GM18526 (cell line): Measurements from ENCODE around the gene AP3B1.

ENCODE experiments used
- POLR2A ChIP-seq: IDR thresholded peaks from 3 replicates; pipeline ENCODE4 v1.6.1; 2011; ENCODE audit not compliant: insufficient read length; ENCODE audit errors: extremely low read depth

The AP3B1 gene

GRCh38 chr5:78237911-78238310 lies 56.6 kb downstream of the AP3B1 start:
- no peak for TF ChIP-seq POLR2A

DNA sequence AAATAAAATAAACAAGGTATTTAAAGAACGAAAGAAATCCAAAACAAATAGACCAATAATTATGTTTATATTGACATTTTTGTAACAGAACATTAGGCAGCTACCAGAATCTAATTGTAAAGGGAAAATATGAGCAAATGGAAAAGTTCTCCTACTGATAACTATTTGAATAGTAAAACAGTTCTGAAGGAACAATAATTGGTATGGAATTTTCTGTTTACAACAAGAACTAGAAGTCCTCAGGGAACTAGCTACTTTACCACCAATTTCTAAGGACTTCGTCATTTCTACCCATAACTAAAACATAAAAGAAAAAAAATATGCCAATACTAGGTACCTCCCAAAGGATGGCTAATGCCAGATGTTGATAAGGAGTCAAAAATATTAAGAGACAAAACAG lies 58.5 kb downstream of the AP3B1 start:
- no peak for TF ChIP-seq POLR2A

- no peak for TF ChIP-seq POLR2A
These were observed 59.2 kb downstream of the AP3B1 start for GRCh38 chr5:78235289-78235688.

DNA sequence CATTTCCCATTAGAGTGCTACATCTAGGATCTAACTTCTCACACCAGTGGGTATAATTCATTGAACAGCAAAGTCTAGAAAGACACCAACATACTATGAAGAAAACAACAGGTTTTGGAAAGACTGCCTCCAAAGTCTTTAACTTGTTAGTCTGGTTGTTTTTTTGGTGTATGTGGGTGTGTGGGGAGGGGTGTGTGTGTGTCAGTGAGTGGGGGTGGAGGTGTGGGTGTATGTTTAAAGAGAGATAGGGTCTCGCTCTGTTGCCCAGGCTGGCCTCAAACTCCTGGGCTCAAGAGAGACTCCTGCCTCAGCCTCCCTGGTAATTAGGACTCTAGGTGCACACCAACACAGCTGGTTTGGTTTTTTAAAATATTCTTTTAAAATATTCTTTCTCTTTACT lies 59.7 kb downstream of the AP3B1 start:
- no peak for TF ChIP-seq POLR2A

GRCh38 chr5:78232163-78232562 lies 62.3 kb downstream of the AP3B1 start:
- TF ChIP-seq POLR2A, result no peak

DNA sequence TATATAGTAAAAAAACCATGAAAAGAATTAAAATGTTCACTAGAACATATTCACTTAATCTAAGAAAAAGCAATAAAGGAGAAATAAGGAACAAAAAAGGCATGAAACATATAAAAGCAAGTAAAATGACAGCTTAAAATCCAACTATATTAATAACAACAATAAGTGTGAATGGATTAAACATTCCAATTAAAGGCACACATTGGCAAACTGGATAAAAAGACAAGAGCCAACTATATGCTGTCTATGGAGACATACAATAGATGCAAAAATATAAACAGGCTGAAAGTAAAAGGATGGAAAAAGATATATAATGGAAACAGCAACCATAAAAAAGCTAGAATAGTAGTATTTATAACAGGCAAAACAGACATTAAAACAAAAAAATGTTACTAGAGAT lies 70.1 kb downstream of the AP3B1 start:
- TF ChIP-seq POLR2A, result no peak

GRCh38 chr5:78221964-78222451 lies 72.5 kb downstream of the AP3B1 start:
- no peak for TF ChIP-seq POLR2A

DNA sequence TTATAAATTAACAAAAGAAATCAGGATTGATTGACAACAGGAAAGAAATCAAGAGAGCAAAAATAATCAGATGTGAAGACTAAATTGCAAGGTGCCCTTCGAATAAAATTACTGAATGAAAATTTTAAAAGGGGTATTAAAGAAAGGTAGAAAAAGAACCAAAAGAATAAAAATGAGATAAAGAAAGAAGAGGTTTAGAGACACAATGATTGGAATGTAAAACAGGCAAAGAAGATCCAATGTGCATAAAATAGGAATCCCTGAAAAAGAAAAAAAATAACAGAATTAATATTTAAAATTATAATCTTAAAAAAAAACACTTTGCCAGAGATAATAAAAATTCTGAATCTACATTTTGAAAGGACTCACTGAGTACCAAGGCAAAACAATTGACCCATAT lies 73.0 kb downstream of the AP3B1 start:
- TF ChIP-seq POLR2A, result no peak

- TF ChIP-seq POLR2A, result no peak
These were observed 78.5 kb downstream of the AP3B1 start for GRCh38 chr5:78215972-78216371.

DNA sequence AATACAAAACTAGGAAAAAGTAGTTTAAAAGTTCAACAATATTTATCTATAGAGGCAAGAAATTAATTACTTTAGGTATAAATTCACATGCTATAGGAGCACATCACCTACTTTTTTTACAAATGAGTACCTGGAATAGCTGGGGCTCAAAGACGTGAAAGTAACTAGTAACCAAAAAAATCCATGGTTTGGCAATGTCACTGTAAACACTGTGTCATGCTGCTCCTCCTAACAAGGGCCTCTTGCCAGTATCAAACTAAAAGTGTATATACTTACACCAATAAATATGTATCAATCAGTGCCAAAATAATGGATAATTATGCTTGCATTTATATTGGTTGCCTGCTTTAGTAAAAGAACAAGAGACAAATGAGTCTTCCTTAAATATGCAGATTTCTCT lies 78.9 kb downstream of the AP3B1 start:
- no peak for TF ChIP-seq POLR2A

- TF ChIP-seq POLR2A, result no peak
These were observed 80.7 kb downstream of the AP3B1 start for GRCh38 chr5:78213799-78214198.

- TF ChIP-seq POLR2A, result no peak
These were observed 83.4 kb downstream of the AP3B1 start for GRCh38 chr5:78211052-78211451.

GRCh38 chr5:78204241-78204640 lies 90.3 kb downstream of the AP3B1 start:
- TF ChIP-seq POLR2A, result no peak

DNA sequence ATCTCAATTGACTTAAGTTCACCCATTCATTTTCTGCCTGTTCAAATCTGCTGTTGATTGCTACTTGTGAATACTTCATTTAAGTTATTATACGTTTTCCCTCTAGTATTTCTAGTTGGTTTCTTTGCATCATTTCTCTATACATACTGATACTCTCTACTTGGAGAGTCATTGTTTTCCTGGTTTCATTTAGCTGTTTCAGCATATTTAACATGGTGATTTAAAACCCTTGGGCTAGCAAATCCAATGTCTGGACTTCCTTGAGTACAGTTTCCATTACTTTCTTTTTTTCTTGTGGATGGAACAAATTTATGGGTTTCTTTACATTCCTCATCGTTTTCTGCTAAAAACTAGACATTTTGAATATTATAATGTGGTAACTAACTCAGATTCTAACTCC lies 90.7 kb downstream of the AP3B1 start:
- no peak for TF ChIP-seq POLR2A

GRCh38 chr5:78190402-78190801 lies 104.1 kb downstream of the AP3B1 start:
- no peak for TF ChIP-seq POLR2A

- no peak for TF ChIP-seq POLR2A
These were observed 107.3 kb downstream of the AP3B1 start for GRCh38 chr5:78187172-78187571.

GRCh38 chr5:78182838-78183237 lies 111.7 kb downstream of the AP3B1 start:
- no peak for TF ChIP-seq POLR2A

DNA sequence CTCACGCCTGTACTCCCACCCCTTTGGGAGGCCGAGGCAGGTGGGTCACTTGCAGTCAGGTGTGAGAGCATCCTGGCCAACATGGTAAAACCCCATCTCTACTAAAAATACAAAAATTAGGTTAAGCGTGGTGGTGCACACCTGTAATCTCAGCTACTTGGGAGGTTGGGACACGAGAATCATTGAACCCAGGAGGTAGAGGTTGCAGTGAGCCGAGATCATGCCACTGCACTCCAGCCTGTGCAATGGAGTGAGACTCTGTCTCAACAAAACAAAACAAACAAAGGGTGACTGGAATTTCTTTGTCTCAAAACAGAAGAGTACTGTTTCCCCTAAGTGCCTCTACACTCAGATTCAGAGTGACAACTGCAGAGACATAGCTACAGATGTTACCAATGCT lies 116.1 kb downstream of the AP3B1 start:
- TF ChIP-seq POLR2A, result no peak
